Brain microvascular endothelial cell (primary cell): ENCODE data around the gene ANGPTL2.

Experiments used
- DNase-seq: peaks from one replicate; pipeline ENCODE4 v3.0.0-alpha.2; 2020
- H3K27ac ChIP-seq: fragments of 250-450 bp; sonication (Bioruptor Pico); 2 replicates; pipeline ENCODE4 v1.5.1; 2020; ENCODE audit warnings: mild to moderate bottlenecking, moderate library complexity
- H3K27me3 ChIP-seq: fragments of 250-450 bp; sonication (Bioruptor Pico); replicated peaks from 2 replicates; pipeline ENCODE4 v1.5.1; 2020; ENCODE audit warnings: mild to moderate bottlenecking
- H3K36me3 ChIP-seq: fragments of 250-450 bp; sonication (Bioruptor Pico); replicated peaks from 2 replicates; pipeline ENCODE4 v1.5.1; 2020; ENCODE audit warnings: mild to moderate bottlenecking
- H3K4me3 ChIP-seq: 2 replicates; pipeline ENCODE4 v1.5.1; 2011; ENCODE audit warnings: low read depth, mild to moderate bottlenecking, control low read depth, low read length, moderate library complexity
- CTCF ChIP-seq: IDR thresholded peaks from 2 replicates; pipeline ENCODE4 v1.5.1; 2011; ENCODE audit warnings: low read depth, mild to moderate bottlenecking, moderate library complexity, low read length, control low read depth, inconsistent platforms; ENCODE audit errors: missing control alignments
- in situ Hi-C: cut with HindIII; loops from 2 replicates; pipeline ENCODE4 v1.10.0; 2017; ENCODE audit warnings: low sequenced_read_pairs, low pct_ligation_motif_present

Gene ANGPTL2

GRCh38 chr9:127136081-127136879 is 13.8 kb upstream of the ANGPTL2 start:
- no peak for TF ChIP-seq CTCF
- Histone ChIP-seq H3K27me3 (no peaks in the 10 kb centered on the region), H3K4me3 (no peak overlapping the region), H3K27ac (no peak overlapping the region), H3K36me3 (no peaks in the 10 kb centered on the region)
- in situ Hi-C loops, result no loop called here
- no peak for DNase-seq

GRCh38 chr9:127135056-127135745 is 12.8 kb upstream of the ANGPTL2 start:
- in situ Hi-C loops, result no loop called here
- Histone ChIP-seq H3K27me3 (no peaks in the 10 kb centered on the region), H3K36me3 (no peaks in the 10 kb centered on the region), H3K4me3 (no peak overlapping the region), H3K27ac (no peak overlapping the region)
- no peak for DNase-seq
- no peak for TF ChIP-seq CTCF

- peak; percentile 76 for DNase-seq
- Histone ChIP-seq H3K36me3 (no peaks in the 10 kb centered on the region), H3K27ac (peak overlapping the region; percentile 76), H3K4me3 (no peak overlapping the region), H3K27me3 (no peaks in the 10 kb centered on the region)
- in situ Hi-C loops, result no loop called here
- TF ChIP-seq CTCF, result no peak
Observed at GRCh38 chr9:127133739-127134167, 11.3 kb upstream of the ANGPTL2 start.

GRCh38 chr9:127132921-127133647 is 10.6 kb upstream of the ANGPTL2 start:
- peak; percentile 50 for DNase-seq
- no peak for TF ChIP-seq CTCF
- peak overlapping the region; percentile 76 for H3K27ac ChIP-seq
- no peaks in the 10 kb centered on the region for H3K36me3 ChIP-seq
- in situ Hi-C loops, result no loop called here
- no peaks in the 10 kb centered on the region for H3K27me3 ChIP-seq
- no peak overlapping the region for H3K4me3 ChIP-seq

GRCh38 chr9:127132375-127132774 is 9.9 kb upstream of the ANGPTL2 start:
- Histone ChIP-seq H3K4me3 (no peak overlapping the region), H3K27me3 (no peaks in the 10 kb centered on the region), H3K36me3 (no peaks in the 10 kb centered on the region), H3K27ac (peak overlapping the region; percentile 29)
- no peak for DNase-seq
- in situ Hi-C loops, result no loop called here
- TF ChIP-seq CTCF, result no peak
